GM04504 (cell line): ENCODE measurements around the gene AGL.
"Not testable (repeated sequence)": the region's sequence is repeated elsewhere in the genome, so short reads cannot be mapped to it uniquely, and the experiment has no call there.

ENCODE experiments used
- DNase-seq: peaks from one replicate; pipeline ENCODE4 v3.0.0-alpha.2; 2012; ENCODE audit warnings: low read depth

AGL gene

DNA sequence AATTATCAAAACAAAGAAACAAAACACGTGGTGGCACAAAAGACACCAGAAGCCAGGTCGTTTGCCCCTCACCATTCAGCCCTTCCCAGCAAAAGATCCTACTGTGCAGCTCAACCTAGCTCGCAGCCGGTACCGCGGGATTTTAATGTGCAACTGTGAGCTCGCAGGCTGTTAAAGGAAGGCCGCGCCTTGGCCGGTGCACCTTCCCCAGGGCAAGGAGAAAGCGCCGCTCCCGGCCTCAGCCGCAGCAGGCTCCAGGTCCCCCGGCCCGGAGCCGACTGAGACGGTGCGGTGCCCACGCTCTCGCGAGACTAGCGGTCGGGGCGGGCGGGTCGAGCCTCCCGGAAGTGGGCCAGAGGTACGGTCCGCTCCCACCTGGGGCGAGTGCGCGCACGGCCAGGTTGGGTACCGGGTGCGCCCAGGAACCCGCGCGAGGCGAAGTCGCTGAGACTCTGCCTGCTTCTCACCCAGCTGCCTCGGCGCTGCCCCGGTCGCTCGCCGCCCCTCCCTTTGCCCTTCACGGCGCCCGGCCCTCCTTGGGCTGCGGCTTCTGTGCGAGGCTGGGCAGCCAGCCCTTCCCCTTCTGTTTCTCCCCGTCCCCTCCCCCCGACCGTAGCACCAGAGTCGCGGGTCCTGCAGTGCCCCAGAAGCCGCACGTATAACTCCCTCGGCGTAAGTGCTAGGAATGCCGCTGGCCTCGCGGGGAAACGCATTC is at the start of gene AGL:
Gene AGL (plus strand): TSS at position 618 of the 715 bp plus-strand sequence. CDS start 682 bp downstream, outside the sequence.
- DNase-seq: peak; percentile 41

DNA sequence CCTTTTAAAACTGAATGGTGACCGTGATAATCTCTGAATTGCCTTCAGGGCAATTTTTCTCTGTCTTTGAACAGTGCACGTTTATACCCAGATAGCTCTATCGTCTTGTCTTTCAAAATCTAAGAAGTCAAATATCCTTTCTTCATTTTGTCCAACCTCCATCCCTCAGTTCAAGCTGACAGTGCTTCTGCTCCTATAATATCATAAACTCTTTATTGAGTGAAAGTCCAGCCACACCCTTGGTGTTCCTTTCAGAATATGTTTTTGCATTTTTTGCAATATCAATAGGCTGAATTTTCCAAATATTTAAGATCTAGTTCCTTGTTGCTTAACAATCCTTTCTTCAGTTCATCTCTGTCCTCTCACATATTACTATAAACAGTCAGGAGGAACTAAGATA is 48.6 kb upstream of the AGL start:
- no peak for DNase-seq

DNA sequence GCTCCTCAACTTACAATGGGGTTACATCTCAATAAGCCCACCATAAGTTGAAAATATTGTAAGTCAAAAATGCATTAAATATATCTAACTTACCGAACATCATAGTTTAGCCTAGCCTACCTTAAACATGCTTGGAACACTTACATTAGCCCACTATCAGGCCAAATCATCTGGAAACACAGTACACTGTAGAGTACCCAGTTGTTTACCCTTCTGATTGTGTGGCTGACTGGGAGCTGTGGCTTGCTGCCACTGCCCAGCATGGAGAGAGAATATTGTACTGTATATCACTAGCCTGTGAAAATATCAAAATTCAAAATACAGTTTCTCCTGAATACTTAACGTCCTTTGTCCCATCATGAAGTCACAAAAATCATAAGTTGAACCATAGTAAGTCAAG is 43.3 kb upstream of the AGL start:
- DNase-seq: no peak

DNA sequence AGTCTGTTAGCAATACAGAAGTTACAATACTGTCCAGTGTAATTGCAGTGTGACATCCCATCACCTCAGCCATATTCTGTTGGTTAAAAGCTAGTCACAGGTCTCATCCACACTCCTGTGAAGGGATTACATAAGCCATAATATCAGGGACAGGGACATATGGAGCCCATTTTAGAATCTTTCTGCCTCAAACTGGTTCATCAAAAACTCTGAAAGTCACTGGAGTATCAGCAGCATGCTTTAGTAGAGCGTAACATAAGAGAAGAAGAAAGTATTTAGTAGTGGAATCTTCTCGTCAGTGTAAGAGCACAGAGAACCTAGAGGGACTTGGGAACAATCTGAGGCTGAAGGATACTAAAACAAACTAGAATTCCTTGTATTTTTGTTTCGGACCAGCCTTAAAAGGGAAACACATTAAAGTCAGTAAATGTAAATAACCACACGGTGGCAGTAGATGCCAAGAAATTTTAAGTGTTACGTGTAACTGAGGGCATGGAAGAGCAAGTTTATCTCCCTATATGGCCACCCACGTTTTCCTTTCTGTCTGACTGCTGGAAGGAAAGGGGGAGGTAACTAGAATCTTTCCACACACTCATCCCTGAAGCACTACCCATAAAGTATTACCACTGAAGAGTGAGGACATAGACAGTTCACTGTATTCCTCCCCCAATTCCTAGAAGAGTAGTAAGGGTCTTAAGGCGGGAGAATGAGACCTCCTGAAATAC is 41.6 kb upstream of the AGL start:
- peak; percentile 77 for DNase-seq

DNA sequence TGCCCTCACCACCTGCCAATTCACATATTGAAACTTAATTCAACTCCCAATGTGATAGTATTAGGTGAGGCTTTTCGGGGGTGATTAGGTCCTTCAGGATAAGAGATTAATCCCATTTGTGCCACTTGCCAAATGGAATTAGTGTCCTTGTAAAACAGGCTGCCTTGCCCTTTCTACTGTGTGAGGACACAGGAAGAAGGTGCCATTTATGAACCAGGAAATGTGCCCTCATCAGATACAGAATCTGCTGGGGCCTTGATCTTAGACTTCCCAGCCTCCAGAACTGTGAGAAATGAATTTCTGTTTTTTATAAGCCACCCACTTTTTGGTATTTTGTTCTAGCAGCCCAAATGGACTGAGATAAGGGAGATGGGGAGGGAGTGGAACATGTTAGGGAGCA is 39.1 kb upstream of the AGL start:
- DNase-seq: no peak

DNA sequence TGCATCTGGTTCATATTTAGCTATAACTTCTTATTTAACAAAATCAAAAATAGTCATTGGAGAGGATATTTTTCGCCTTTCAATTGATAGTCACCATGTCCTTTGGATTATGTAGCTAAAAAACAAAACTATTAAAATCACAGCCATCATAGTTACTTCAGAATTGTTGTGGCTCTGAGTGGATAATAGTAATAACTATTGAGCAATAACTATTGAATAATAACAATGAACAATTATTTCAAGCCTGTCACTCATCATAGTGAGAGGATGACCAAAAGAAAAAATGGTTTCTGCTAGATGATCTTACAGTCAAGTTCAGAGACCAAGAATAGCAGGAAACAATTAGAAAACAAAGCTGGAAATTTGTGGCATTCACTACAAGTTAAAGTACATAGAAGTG is 38.4 kb upstream of the AGL start:
- DNase-seq: no peak

DNA sequence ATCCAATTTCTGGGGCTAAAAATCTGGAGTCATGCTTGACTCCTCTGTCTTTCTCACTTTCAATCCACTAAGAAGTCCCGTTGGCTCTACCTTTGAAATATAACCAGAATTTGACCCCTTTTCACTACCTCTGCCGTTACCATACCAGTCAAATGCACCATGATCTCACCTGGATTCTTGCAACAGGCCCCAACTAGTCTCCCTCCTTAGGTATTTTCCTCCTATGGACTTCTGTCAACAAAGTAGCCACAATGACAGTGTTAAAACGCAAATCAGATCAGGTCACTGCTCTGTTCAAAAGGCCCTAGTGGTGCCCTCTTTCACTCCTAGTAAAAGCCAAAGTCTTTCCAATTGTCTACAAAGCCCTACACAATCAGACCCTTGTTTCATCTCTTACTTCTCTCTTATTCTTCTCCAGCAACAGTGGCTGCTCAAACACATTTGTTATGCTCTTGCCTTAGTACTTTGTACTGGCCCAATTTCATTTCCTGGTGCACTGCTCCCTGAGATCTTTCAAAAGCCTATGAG is 35.7 kb upstream of the AGL start:
- DNase-seq: no peak

DNA sequence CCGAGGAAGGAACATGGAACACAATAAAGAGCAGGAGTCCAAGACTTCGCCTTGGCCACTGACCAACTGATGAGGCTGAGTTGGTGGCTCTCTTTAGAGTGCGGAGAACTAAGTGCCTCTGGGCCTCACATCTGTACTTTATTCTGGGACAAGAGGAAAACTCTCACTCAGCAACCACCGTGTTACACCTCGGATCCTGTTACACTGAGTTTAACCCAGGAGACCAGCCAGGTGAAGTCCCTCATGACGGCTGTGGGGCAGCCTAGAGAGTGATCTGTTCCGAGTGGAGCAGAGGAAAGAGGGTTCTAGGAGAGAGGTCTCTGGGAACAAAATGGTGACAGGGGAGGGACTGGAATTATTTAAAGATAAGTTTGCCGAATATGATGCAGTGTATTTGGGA is 33.5 kb upstream of the AGL start:
- no peak for DNase-seq

DNA sequence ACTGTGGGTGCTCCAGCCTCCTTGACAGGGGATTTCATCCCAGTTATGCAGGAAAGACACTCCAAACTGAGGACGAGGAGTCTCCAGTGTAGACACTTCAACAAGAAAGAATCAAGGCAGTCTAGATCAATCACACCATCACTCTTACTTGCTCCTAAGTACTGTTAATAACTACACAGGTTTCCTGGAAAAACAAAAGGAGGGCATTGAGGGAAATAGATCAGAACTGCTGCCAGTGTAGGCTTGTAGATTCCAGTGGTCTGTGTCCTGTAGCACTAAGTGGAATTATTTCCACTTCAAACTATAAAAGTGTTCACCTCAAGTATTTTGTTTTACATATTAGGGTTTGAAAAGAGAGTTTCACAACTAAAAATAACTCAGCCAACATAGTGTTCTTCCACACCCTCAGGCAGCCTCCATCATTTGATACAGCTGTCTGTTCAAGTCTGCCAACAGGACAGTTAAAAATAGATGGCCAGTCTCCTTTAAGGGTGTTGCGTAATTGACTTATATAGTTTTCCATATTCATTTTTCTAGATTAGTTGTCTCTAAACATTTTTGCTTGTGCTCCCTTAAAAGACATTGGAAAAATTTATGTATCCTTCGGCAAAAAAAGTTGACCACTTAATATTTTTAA is 32.0 kb upstream of the AGL start:
- DNase-seq: no peak

DNA sequence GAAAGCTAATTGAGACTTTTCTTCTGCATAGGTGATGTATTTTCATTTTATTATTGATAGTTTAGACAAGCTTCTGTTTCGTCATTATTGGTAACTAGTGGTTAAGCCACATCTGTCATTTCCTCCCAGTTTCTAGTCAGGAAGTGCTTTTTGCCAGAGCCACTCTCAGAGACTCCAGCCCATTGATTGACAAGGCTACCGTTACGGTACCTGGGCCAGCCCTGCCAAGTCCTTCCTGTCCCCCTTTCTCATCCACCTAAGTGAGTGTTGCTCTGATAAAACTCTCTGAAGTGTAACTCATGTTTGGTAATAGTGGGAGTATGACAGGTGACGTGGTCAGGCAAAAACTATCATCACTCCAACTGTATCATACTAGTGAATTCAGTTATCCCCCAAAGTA is 29.6 kb upstream of the AGL start:
- DNase-seq: no peak

DNA sequence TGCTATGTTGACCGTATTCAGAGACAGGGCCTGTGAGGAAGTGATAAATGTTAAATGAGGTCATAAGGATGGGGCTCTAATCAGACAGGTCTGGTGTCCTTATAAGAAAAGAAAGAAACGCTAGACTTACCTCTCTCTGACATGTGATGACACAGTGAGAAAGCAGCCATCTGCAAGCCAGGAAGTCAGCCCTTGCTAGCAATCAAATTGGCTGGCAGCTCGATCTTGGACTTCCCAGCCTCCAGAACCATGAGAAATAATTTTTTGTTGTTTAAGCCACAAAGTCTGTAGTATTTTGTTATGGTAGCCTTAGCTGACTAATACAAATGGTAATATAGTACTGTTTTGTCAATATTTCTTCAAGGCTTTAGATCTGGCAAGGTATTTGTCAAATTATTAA is 25.1 kb upstream of the AGL start:
- DNase-seq: no peak

DNA sequence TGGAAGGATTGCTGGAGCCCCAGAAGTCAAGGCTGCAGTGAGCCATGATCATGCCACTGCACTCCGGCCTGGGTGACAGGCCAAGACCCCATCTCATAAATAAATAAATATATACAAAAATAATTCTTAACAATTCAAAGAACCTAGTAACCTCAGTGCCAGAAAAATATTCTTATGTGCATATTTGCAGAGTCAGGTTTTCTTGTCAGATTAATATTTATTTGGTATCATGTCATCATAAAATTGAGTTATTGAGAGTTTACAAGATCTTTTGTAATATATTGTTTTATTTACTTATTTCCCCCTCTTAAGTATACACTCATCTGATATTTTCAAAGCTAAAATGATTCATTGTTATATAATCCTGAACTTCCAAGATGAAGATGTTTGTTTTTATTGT is 24.5 kb upstream of the AGL start:
- no peak for DNase-seq

DNA sequence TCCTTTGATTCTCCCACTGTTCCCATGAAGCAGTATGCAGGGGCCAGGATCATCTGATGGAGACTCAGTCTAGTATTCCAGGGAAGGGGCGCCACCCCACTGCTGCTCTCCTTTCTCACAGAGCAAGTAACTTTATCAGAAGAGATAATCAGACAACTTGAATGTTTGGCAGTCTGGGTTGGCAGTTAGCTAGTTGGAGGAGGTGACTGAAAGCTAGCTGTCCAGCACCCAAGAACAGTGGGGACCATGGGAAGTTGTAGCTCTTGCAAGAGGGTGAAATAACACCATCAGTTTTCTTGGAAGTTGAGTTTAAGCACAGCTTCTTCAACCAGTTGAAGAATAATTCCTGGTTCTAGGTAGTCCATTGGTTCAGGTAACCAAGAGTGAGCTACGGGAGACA is 22.2 kb upstream of the AGL start:
- DNase-seq: no peak

DNA sequence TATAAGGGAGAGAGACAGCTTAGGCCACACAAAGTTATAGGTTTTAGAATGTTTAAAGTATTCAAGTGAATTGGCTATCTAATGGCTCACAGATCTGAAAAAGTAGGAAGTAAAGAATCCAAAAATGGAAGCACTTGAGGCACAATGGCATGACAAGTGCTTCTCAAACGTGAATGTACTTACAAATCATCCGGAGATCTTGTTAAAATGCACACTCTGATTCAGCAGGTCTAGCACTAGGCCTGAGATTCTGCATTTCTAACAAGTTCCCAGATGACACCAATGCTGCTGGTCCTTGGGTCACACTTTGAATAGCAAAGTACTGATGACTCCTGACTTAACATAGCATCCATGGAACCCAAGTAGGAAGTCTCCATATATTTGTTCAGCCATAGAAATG is 20.9 kb upstream of the AGL start:
- no peak for DNase-seq

DNA sequence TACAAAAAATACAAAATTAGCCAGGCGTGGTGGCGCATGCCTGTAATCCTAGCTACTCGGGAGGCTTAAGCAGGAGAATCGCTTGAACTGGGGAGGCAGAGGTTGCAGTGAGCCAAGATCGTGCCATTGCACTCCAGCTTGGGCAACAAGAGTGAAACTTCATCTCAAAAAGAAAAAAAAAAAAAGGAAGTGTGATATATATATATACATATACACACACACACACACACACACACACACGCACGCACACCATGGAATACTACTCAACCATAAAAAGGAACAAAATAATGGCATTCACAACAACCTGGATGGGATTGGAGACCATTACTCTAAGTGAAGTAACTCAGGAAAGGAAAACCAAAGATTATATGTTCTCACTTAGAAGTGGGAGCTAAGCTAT is 16.2 kb upstream of the AGL start:
- not testable (repeated sequence) for DNase-seq

DNA sequence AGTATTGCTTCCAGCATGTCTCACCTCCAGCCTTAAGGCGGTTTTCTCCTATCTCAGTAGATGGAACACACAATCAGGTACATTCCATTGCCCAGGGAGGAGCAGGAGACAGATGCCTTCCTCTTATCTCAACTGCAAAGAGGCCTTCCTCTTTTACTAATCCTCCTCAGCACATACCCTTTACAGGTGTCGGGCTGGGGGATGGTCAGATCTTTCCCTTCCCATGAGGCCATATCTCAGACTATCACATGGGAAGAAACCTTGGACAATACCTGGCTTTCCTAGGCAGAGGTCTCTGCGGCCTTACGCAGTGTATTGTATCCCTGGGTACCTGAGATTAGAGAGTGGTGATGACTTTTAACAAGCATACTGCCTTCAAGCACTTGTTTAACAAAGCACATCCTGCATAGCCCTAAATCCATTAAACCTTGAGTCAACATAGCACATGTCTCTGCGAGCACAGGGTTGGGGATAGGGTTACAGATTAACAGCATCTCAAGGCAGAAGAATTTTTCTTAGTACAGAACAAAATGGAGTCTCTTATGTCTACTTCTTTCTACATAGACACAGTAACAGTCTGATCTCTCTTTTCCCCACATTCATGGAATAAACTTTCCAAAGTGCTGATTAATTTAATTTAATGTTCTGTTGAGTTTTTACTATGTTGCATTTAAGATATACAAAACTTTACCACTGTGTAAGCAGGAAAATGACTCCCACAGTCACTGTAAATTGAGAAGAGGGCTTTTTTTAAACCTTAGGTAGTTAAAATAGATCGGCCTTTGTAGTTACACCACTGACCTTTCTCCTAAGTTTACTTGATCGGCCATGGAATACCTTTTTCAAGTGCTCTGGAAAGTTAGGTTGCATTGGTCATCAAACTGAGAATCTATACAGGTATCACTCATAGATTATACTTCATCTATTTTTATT is 13.7 kb upstream of the AGL start:
- not testable (repeated sequence) for DNase-seq

DNA sequence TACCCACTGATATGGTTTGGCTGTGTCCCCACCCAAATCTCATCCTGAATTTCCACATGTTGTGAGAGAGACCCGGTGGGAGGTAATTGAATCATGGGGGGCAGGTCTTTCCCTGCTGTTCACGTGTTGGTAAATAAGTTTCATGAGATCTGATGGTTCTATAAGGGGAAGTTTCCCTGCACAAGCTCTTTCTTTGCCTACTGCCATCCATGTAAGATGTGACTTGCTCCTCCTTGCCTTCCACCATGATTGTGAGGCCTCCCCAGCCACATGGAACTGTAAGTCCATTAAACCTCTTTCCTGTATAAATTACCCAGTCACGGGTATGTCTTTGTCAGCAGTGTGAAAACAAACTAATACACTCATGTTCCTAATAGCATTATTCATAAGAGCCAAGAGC is 9.8 kb upstream of the AGL start:
- not testable (repeated sequence) for DNase-seq

DNA sequence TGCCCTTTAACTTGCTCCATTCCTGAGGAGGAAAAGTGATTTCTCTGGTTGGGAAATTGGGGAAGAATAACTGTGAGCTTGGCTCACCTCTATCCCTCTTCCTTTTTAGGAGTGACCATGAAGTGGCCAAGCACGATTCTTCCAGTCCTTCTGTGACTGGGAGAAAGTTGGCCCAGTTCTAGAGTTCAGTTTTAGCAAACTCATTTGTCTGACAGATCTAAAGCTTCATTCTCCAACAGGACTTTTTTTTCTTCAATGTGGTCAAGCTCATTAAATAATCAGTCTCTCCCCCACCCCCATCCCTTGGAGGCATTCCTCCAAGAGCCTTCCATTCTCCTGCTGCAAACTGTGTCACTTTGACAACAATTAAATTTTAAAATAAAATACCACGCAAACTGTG is 6.4 kb upstream of the AGL start:
- no peak for DNase-seq

DNA sequence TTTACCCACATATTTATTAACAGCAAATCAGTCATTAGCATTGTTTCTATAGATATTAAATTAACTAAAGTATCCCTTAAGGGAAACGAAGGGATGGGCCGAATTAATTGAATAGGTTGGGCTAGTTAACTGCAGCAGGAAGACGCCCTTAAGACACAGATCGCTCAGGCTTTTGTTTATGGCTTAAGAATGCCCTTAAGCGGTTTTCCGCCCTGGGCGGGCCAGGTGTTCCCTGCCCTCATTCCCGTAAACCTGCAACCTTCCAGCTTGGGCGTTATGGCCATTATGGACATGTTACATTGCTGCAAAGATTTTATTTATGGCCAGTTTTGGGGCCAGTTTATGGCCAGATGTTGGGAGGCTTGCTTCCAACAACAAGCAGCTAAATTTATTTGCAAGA is 5.0 kb upstream of the AGL start:
- not testable (repeated sequence) for DNase-seq

DNA sequence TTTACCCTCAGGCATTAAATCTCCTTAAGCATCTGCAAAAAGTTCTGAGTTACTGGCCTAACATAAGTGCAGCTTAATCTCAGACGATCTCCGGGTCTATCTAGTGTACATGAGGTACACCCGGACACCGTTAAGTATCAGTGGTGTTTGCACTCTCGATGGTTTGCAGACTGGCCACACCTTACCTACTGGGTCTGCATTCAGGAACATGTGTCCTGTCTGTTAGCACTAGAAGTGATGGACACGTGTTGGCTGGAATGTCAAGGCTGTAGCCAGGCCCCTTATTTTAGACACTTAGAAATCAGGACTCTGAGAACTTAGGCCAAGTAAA is 783 bp upstream of the AGL start:
- DNase-seq: no peak

DNA sequence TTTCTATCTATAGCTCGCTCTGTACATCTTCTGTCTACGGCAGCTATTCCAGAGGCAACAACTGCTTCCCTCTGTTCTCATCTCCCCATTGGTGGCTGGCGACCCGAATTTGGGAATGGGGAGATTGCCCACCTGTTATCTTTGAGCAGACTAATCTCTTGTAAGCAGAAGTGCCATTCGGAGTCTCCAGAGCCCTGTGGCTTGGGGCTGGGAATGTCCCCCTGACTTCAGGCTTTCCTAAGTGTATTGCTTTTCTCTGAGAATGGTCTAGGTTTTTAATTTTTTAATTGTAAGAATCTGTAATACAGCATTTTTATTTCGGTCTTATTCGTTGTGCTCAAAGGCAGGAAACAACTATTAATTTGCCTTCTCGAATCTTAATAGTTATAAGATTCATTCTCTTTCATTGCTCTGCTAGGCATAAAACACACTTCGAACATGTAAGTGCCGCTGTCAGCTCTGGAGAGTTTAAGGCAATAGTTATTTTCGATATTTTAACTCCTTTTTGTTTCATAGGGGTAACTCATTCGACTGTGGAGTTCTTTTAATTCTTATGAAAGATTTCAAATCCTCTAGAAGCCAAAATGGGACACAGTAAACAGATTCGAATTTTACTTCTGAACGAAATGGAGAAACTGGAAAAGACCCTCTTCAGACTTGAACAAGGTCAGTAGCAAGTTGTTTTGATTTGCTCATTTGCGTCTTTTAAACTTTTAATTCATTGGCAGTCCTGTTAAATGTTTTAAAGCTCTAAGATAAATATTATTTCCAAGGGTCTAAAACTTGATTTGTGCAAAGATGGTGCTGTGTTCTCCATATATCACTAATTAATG is 514 bp downstream of the AGL start:
- DNase-seq: peak; percentile 4
